Activated T-helper 2 cell treated with anti-CD3 and anti-CD28 coated beads, Interferon-gamma antibody, Interleukin-2, Interleukin-4, amounts not matched to agents 10 μg/mL and 5 μg/mL and 100 μg/mL, durations not matched to agents 14 hours and 24 hours and 36 hours (primary cell): ENCODE results near the gene JCAD. TPM values are rescaled to one million over a fixed set of nuclear protein-coding genes. Genes with fewer than 3 reads are reported as not detected.
"Not testable (repeated sequence)": the region's sequence is repeated elsewhere in the genome, so short reads cannot be mapped to it uniquely, and the experiment has no call there.

Experiments used
- DNase-seq: peaks from one replicate; pipeline ENCODE4 v3.0.0; 2021; ENCODE audit warnings: low spot score
- H3K27ac Mint-ChIP-seq: one replicate; pipeline ENCODE4 v1.8.0; 2021; ENCODE audit warnings: mixed read lengths
- H3K27me3 Mint-ChIP-seq: one replicate; pipeline ENCODE4 v1.8.0; 2021; ENCODE audit warnings: low read depth, mixed read lengths
- H3K36me3 Mint-ChIP-seq: one replicate; pipeline ENCODE4 v1.8.0; 2021; ENCODE audit warnings: low read depth, mixed read lengths
- H3K4me1 Mint-ChIP-seq: one replicate; pipeline ENCODE4 v1.8.0; 2021; ENCODE audit warnings: low read depth, mixed read lengths
- H3K4me3 Mint-ChIP-seq: one replicate; pipeline ENCODE4 v1.8.0; 2021; ENCODE audit warnings: low read depth, mild to moderate bottlenecking, moderate library complexity, mixed read lengths
- H3K9me3 Mint-ChIP-seq: one replicate; pipeline ENCODE4 v1.8.0; 2021; ENCODE audit warnings: mixed read lengths
- intact Hi-C: fragments of 100-400 bp; cut with micrococcal nuclease; formaldehyde crosslinking; loops from one replicate; pipeline ENCODE4 v1.15.1; 2023
- total RNA-seq: library from RNA; stranded (reverse); gene quantifications from 2 replicates; pipeline ENCODE4 v1.2.3, GENCODE V29; 2022

JCAD gene
- total RNA-seq, 1 donor from 2014 or later, result 3.4 TPM

DNA sequence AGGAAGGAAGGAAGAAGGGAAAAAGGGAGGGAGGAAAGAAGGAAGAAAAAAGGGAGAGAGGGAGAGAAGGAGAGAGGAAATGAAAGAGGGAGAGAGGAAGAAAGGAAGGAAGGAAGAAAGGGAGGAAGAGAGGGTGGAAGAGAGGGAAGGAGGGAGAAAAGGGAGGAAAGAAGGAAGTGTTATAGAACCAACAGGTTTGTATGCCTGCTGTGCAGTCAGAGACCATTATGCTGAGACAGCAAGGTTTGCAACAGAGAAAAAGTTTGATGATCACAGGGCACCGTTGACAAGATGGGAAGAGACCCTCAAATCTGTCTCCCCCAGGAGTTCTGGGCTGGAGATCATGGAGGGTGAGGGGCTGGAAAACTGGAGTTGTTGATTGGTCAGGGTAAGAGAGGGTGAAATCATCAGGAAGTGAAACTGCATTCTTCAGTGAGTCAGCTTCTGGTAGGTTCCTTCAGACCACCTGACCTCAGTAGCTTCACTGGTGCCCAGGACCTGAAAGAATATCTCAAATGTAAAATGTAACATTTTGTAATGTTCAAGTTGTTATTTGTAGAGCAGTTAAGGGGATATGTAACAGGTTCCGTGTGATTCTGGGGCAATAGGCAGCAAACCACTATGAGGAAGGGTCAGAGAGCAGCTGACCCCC is 76.3 kb downstream of the JCAD start:
- DNase-seq, result no peak
- Mint-ChIP-seq H3K36me3 (no peaks in the 10 kb centered on the region), H3K27ac (no peak overlapping the region), H3K4me1 (no peaks in the 10 kb centered on the region), H3K9me3 (peaks cover 22% of the 10 kb centered on the region), H3K27me3 (peaks cover 12% of the 10 kb centered on the region), H3K4me3 (no peak overlapping the region)
- intact Hi-C loops, result no loop called here

GRCh38 chr10:29981510-29981909 is 77.9 kb downstream of the JCAD start:
- H3K4me1 Mint-ChIP-seq, result no peaks in the 10 kb centered on the region
- no peak for DNase-seq
- H3K4me3 Mint-ChIP-seq, result no peak overlapping the region
- peaks cover 22% of the 10 kb centered on the region for H3K9me3 Mint-ChIP-seq
- peaks cover 16% of the 10 kb centered on the region for H3K27me3 Mint-ChIP-seq
- no peak overlapping the region for H3K27ac Mint-ChIP-seq
- H3K36me3 Mint-ChIP-seq, result no peaks in the 10 kb centered on the region
- intact Hi-C loops, result no loop called here

DNA sequence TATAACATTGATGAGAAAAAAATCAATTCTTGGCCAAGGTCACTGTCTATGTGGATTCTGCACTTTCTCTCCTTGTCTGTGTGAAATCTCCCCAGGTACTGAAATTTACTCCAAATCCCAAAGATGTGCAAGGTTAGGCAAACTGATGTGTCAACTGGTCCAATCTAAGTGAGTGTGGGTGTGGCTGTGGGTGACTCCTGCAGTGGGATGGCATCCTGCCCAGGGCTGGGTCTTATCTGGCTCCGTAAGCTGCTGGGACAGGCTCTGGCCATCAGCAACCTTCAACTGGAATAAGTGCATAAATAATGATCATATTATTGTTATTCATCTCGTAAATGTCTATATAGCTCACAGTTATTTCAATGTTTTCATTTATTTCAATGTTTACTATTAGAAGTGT is 79.3 kb downstream of the JCAD start:
- Mint-ChIP-seq H3K27ac (no peak overlapping the region), H3K4me1 (no peaks in the 10 kb centered on the region), H3K4me3 (no peak overlapping the region), H3K36me3 (no peaks in the 10 kb centered on the region), H3K9me3 (peaks cover 18% of the 10 kb centered on the region), H3K27me3 (peaks cover 14% of the 10 kb centered on the region)
- intact Hi-C loops, result no loop called here
- DNase-seq, result no peak

DNA sequence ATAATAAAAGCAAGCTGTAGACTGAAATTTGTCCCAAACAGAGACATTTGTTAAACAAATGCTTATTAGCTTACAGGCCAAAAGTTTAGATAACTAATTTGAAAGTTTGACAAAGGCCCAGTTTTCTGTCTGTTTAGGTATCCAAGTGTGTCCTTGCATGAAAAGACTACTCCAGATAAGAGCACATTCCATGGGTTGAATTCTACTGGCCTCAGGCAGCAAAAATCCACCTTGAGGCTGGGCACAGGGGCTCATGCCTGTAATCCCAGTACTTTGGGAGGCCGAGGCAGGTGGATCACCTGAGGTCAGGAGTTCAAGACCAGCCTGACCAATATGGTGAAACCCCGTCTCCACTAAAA is 80.0 kb downstream of the JCAD start:
- H3K36me3 Mint-ChIP-seq, H3K4me1 Mint-ChIP-seq, H3K4me3 Mint-ChIP-seq, DNase-seq, intact Hi-C loops, H3K27ac Mint-ChIP-seq: not testable (repeated sequence)
- Mint-ChIP-seq H3K9me3 (peaks cover 20% of the 10 kb centered on the region), H3K27me3 (peaks cover 14% of the 10 kb centered on the region)

GRCh38 chr10:29977171-29977570 is 82.2 kb downstream of the JCAD start:
- H3K36me3 Mint-ChIP-seq, result no peaks in the 10 kb centered on the region
- H3K9me3 Mint-ChIP-seq, result peaks cover 9% of the 10 kb centered on the region
- DNase-seq, result no peak
- intact Hi-C loops, result no loop called here
- H3K27ac Mint-ChIP-seq, result no peak overlapping the region
- H3K27me3 Mint-ChIP-seq, result peaks cover 15% of the 10 kb centered on the region
- H3K4me1 Mint-ChIP-seq, result no peaks in the 10 kb centered on the region
- no peak overlapping the region for H3K4me3 Mint-ChIP-seq

DNA sequence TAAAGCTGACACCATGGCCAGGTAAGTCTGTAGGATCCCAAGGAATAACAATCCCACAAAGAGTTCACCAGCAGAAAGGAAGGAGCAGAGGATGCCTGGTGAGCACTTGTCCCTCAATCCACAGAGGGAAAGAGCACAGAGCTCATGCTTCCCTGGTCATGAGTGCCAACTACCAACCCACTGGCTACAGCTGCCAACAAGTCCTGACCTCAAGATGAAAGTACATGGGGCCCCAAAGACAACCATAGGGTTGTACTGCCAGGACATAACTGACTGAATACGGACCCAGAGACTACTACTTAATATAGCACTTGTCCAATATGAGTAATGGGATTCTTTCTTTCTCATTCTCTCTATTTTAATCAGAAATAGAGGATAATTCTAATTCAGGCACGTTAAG is 83.3 kb downstream of the JCAD start:
- Mint-ChIP-seq H3K27ac (no peak overlapping the region), H3K9me3 (peaks cover 4% of the 10 kb centered on the region), H3K27me3 (peaks cover 16% of the 10 kb centered on the region), H3K4me1 (no peaks in the 10 kb centered on the region), H3K4me3 (no peak overlapping the region), H3K36me3 (no peaks in the 10 kb centered on the region)
- intact Hi-C loops, result no loop called here
- DNase-seq, result no peak

GRCh38 chr10:29974773-29975172 is 84.6 kb downstream of the JCAD start:
- no peak overlapping the region for H3K4me3 Mint-ChIP-seq
- no peak for DNase-seq
- intact Hi-C loops, result no loop called here
- H3K4me1 Mint-ChIP-seq, result no peaks in the 10 kb centered on the region
- H3K27ac Mint-ChIP-seq, result no peak overlapping the region
- H3K36me3 Mint-ChIP-seq, result no peaks in the 10 kb centered on the region
- H3K9me3 Mint-ChIP-seq, result peaks cover 4% of the 10 kb centered on the region
- peaks cover 14% of the 10 kb centered on the region for H3K27me3 Mint-ChIP-seq

DNA sequence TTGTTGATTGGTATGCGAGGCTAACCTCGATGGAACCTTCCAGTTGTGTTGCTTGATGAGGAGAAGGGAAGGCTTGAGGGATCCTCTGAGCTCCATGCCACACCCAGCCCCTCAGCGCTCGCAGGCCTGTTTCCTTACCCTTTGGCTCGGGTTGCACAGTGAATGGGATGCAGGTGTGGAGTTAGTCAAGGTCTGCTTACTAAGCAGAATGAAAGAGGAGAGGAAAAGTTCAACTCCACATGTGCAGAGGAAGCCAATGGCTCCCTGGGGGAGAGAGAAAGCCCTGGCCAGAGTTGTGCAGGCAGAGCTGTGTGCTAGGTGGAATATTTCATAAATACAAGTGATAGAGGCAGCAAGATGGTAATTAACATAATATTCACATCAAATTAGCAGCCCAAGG is 85.5 kb downstream of the JCAD start:
- Mint-ChIP-seq H3K27me3 (peaks cover 14% of the 10 kb centered on the region), H3K36me3 (no peaks in the 10 kb centered on the region), H3K4me3 (no peak overlapping the region), H3K4me1 (no peaks in the 10 kb centered on the region), H3K27ac (no peak overlapping the region), H3K9me3 (peaks cover 4% of the 10 kb centered on the region)
- DNase-seq, result no peak
- intact Hi-C loops, result no loop called here

DNA sequence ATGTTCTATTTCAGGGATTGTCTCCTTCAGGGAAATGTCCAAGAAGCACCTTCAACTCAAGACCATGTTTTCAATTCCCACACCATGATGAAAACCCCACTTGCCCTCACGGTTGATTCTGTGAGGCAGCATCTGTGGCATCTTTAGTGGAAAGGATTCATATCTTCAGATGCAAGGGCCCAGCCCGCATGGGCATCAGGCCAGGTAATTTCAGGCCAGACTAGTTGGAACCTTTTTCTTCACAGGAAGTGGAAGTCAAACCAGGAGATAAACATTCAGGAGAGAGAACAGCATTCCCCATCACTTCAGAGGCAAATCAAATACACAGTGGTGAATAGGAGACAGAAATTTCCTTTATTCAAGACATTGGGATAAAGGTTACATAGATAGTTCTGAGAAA is 88.8 kb downstream of the JCAD start:
- Mint-ChIP-seq H3K27ac (no peak overlapping the region), H3K36me3 (no peaks in the 10 kb centered on the region)

DNA sequence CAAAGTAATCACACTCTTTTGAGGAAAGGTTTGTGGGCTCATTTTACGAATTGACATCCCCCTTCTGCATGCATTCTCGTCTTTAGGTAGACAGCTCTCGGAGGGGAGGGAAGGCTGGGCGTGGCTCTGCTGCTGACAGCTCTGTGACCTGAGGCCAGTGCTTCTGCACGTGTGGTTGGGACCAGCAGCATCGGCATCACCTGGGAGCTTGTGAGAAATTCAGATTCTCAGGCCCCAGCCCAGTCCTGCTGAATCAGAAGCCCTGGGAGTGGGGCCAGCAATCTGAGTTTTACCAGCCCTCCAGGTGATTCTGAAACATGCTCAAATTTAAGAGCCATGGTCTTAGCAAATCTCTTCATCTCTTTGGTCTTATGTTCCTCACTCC is 89.4 kb downstream of the JCAD start:
- intact Hi-C loops, result no loop called here
- H3K27ac Mint-ChIP-seq, result no peak overlapping the region
- no peak for DNase-seq
- peaks cover 2% of the 10 kb centered on the region for H3K27me3 Mint-ChIP-seq
- no peaks in the 10 kb centered on the region for H3K4me1 Mint-ChIP-seq
- H3K9me3 Mint-ChIP-seq, result peaks cover 4% of the 10 kb centered on the region
- no peaks in the 10 kb centered on the region for H3K36me3 Mint-ChIP-seq
- no peak overlapping the region for H3K4me3 Mint-ChIP-seq

More for the DNA sequence above, 88.8 kb downstream of the JCAD start:
- H3K4me1 Mint-ChIP-seq, result no peaks in the 10 kb centered on the region
- intact Hi-C loops, result no loop called here
- no peak for DNase-seq
- H3K4me3 Mint-ChIP-seq, result no peak overlapping the region
- H3K27me3 Mint-ChIP-seq, result peaks cover 2% of the 10 kb centered on the region
- peaks cover 4% of the 10 kb centered on the region for H3K9me3 Mint-ChIP-seq

DNA sequence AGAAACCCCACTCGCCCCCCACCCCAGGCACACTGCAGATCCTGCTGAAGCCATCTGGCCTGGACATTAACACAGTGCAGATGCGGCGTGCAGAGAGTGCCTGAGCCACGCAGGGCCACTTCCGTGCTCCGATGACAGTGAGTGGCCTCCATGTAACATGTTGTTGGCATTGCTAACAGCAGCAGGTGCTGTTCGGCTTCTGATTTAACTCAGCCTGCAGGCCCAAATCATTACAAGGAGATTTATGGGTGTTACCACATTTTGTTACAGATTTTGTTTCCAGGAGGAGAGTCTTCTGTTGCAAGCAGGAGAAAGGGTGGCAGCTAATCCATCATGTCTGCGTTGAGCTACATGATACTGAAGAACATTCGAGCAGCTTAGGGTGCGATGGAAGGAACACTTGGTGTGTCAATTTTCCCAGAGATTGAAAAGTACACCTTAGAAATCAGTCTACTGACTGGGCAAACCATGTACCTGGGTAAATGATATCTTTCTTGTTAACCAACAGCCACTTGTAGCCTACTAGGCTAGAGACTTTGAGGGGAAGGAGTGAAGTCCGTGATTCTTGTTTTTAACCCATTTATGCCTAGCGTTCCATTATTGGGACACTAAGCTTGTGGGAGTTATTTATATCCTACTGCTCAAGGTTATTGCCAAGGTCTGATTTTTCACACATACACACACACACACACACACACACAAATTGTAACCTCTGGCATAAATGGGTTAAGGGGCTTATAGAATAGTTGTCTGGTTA is 90.0 kb downstream of the JCAD start:
- H3K27me3 Mint-ChIP-seq, result peaks cover 2% of the 10 kb centered on the region
- H3K36me3 Mint-ChIP-seq, result no peaks in the 10 kb centered on the region
- H3K4me3 Mint-ChIP-seq, result no peak overlapping the region
- intact Hi-C loops, result no loop called here
- DNase-seq, result no peak
- H3K9me3 Mint-ChIP-seq, result no peaks in the 10 kb centered on the region
- no peaks in the 10 kb centered on the region for H3K4me1 Mint-ChIP-seq
- no peak overlapping the region for H3K27ac Mint-ChIP-seq

DNA sequence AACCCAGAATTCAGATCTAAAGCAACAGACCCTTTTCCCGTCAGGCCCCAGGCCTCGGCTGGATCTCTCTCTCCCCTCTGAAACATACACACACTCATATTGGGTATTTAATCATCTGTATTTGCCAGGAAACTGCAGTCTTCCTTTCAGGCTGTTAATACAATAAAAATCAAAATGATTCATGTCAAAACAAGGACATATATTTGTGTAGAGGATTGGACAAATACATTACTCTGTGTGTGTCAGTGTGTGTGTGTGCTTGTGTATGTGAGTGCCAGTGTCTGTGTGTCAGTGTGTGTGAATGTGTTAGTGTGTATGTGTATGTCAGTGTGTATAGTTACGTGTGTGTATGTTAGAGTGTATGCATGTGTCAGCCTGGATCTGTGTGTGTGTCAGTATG is 90.8 kb downstream of the JCAD start:
- no peaks in the 10 kb centered on the region for H3K36me3 Mint-ChIP-seq
- no peak for DNase-seq
- no peak overlapping the region for H3K27ac Mint-ChIP-seq
- peaks cover 2% of the 10 kb centered on the region for H3K27me3 Mint-ChIP-seq
- intact Hi-C loops, result no loop called here
- H3K4me3 Mint-ChIP-seq, result no peak overlapping the region
- H3K9me3 Mint-ChIP-seq, result no peaks in the 10 kb centered on the region
- no peaks in the 10 kb centered on the region for H3K4me1 Mint-ChIP-seq

DNA sequence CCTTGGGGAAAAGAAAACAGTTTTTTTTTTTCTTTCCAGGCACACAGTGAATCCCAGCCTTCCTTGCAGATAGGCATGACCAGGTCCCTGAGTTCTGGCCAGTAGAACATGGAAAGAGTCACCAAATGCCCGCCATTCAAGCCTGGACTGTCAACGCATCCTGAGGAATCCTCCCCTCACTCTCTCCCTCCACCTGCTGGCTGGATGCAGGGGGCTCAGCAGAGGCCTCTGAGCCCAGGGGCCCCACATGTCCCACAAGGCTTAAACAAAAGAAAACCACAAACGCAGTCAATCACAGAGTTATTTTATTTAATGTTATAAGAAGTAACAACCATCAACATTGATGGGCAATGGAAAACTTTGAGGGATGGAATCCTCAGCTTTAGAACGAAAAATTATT is 93.1 kb downstream of the JCAD start:
- Mint-ChIP-seq H3K4me3 (no peak overlapping the region), H3K9me3 (no peaks in the 10 kb centered on the region), H3K27ac (no peak overlapping the region), H3K36me3 (no peaks in the 10 kb centered on the region), H3K27me3 (peaks cover under 1% of the 10 kb centered on the region), H3K4me1 (no peaks in the 10 kb centered on the region)
- DNase-seq, result no peak
- intact Hi-C loops, result no loop called here
